Neural progenitor cell (in vitro differentiated cells): Measurements from ENCODE around the gene TBC1D1. TPM values are rescaled to one million over a fixed set of nuclear protein-coding genes. Genes with fewer than 3 reads are reported as not detected.

ENCODE experiments used
- DNase-seq: peaks from one replicate; pipeline ENCODE4 v3.0.0-alpha.2; 2016; ENCODE audit warnings: low spot score
- H2AFZ ChIP-seq: fragments of 200-600 bp; sonication (generic); replicated peaks from 2 replicates; pipeline ENCODE4 v1.6.1; 2016; ENCODE audit warnings: antibody characterized with exemption
- H3F3A ChIP-seq: fragments of 200-600 bp; sonication (generic); 2 replicates; pipeline ENCODE4 v1.6.1; 2016; ENCODE audit warnings: antibody characterized with exemption, low read depth
- H3K27ac ChIP-seq: fragments of 200-600 bp; sonication (generic); 2 replicates; pipeline ENCODE4 v1.5.1; 2016; ENCODE audit warnings: mild to moderate bottlenecking
- H3K27me3 ChIP-seq: fragments of 200-600 bp; sonication (generic); 2 replicates; pipeline ENCODE4 v1.6.1; 2016; ENCODE audit warnings: mild to moderate bottlenecking, moderate library complexity
- H3K36me3 ChIP-seq: fragments of 200-600 bp; sonication (generic); 2 replicates; pipeline ENCODE4 v1.5.1; 2016
- H3K4me1 ChIP-seq: fragments of 200-600 bp; sonication (generic); 2 replicates; pipeline ENCODE4 v1.6.1; 2016; ENCODE audit warnings: mixed run types
- H3K4me2 ChIP-seq: fragments of 200-600 bp; sonication (generic); 2 replicates; pipeline ENCODE4 v1.6.1; 2016
- H3K4me3 ChIP-seq: fragments of 200-600 bp; sonication (generic); 2 replicates; pipeline ENCODE4 v1.5.1; 2016
- H3K79me2 ChIP-seq: fragments of 200-600 bp; sonication (generic); 2 replicates; pipeline ENCODE4 v1.6.1; 2016; ENCODE audit warnings: low read depth
- H3K9ac ChIP-seq: fragments of 200-600 bp; sonication (generic); 2 replicates; pipeline ENCODE4 v1.6.1; 2016
- H3K9me3 ChIP-seq: fragments of 200-600 bp; sonication (generic); 2 replicates; pipeline ENCODE4 v1.5.1; 2016; ENCODE audit warnings: low read depth
- H4K20me1 ChIP-seq: fragments of 200-600 bp; sonication (generic); 2 replicates; pipeline ENCODE4 v1.6.1; 2016; ENCODE audit warnings: low read depth
- H3K27ac Mint-ChIP-seq: 3 replicates; pipeline ENCODE4 v1.8.0; 2021; ENCODE audit warnings: mixed read lengths
- H3K27me3 Mint-ChIP-seq: 2 replicates; pipeline ENCODE4 v1.8.0; 2022; ENCODE audit warnings: low read depth, mild to moderate bottlenecking, inconsistent platforms, moderate library complexity, mixed read lengths; ENCODE audit not compliant: insufficient read depth
- H3K36me3 Mint-ChIP-seq: 3 replicates; pipeline ENCODE4 v1.8.0; 2021; ENCODE audit warnings: mixed read lengths
- H3K4me1 Mint-ChIP-seq: 3 replicates; pipeline ENCODE4 v1.8.0; 2021; ENCODE audit warnings: mixed read lengths
- H3K4me3 Mint-ChIP-seq: 3 replicates; pipeline ENCODE4 v1.8.0; 2021; ENCODE audit warnings: mild to moderate bottlenecking, moderate library complexity, mixed read lengths
- H3K9me3 Mint-ChIP-seq: 3 replicates; pipeline ENCODE4 v1.8.0; 2020; ENCODE audit warnings: mixed read lengths
- EZH2 ChIP-seq: fragments of 200-600 bp; sonication (generic); IDR thresholded peaks from 2 replicates; pipeline ENCODE4 v1.6.1; 2017; ENCODE audit warnings: antibody characterized with exemption, mild to moderate bottlenecking, moderate library complexity
- EZH2phosphoT487 ChIP-seq: fragments of 200-600 bp; sonication (generic); IDR thresholded peaks from 2 replicates; pipeline ENCODE4 v1.6.1; 2017; ENCODE audit warnings: antibody characterized with exemption
- total RNA-seq: library from RNA; depleted of rRNA; stranded (reverse); fragments of >200 nt; gene quantifications from 2 replicates; pipeline ENCODE4 v1.2.3, GENCODE V29; 2015; ENCODE audit warnings: low replicate concordance
- TF ChIP-seq, protein P1 (sequence below): fragments of 200-600 bp; sonication (generic); IDR thresholded peaks from 2 replicates; pipeline ENCODE4 v1.5.1; 2017; ENCODE audit warnings: antibody characterized with exemption, mild to moderate bottlenecking

Gene TBC1D1
- total RNA-seq, 1 donor from 2014 or later = 208 TPM

DNA sequence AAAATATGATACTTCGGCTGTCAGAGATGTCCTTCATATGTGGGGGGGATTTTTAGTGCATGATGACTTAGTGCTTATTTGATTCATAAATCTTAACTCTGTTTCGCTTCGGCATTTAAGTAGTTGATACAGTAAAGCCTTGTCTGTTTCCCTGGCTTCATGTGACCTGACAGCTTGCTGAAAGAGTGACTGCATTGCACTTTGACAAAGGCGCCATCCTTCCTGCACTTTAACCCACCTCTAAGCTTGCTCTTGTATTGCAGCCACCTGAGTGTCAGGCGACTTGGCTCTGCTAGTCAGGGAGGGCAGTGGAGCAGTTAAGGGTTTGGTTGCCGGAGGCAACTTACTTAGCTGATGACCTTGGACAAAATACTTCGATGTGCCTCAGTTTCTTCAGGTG lies 134.8 kb downstream of the TBC1D1 start:
- peaks cover 22% of the 10 kb centered on the region for H3K4me1 Mint-ChIP-seq
- peaks cover 3% of the 10 kb centered on the region for H3K9me3 Mint-ChIP-seq
- H3K79me2 ChIP-seq = no peaks in the 10 kb centered on the region
- H3K27ac ChIP-seq = no peak overlapping the region
- TF ChIP-seq EZH2 (no peak), EZH2phosphoT487 (no peak)
- TF ChIP-seq, protein P1, sequence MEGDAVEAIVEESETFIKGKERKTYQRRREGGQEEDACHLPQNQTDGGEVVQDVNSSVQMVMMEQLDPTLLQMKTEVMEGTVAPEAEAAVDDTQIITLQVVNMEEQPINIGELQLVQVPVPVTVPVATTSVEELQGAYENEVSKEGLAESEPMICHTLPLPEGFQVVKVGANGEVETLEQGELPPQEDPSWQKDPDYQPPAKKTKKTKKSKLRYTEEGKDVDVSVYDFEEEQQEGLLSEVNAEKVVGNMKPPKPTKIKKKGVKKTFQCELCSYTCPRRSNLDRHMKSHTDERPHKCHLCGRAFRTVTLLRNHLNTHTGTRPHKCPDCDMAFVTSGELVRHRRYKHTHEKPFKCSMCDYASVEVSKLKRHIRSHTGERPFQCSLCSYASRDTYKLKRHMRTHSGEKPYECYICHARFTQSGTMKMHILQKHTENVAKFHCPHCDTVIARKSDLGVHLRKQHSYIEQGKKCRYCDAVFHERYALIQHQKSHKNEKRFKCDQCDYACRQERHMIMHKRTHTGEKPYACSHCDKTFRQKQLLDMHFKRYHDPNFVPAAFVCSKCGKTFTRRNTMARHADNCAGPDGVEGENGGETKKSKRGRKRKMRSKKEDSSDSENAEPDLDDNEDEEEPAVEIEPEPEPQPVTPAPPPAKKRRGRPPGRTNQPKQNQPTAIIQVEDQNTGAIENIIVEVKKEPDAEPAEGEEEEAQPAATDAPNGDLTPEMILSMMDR = no peak
- H3K9ac ChIP-seq = no peak overlapping the region
- H3F3A ChIP-seq = no peaks in the 10 kb centered on the region
- H3K9me3 ChIP-seq = no peaks in the 10 kb centered on the region
- no peaks in the 10 kb centered on the region for H3K4me1 ChIP-seq
- peaks cover 36% of the 10 kb centered on the region for H3K36me3 Mint-ChIP-seq
- DNase-seq = no peak
- H4K20me1 ChIP-seq = no peaks in the 10 kb centered on the region
- no peaks in the 10 kb centered on the region for H3K27me3 ChIP-seq
- H2AFZ ChIP-seq = no peak overlapping the region
- H3K4me3 ChIP-seq = no peak overlapping the region
- no peak overlapping the region for H3K4me2 ChIP-seq
- no peak overlapping the region for H3K27ac Mint-ChIP-seq
- peaks cover 6% of the 10 kb centered on the region for H3K36me3 ChIP-seq
- no peak overlapping the region for H3K4me3 Mint-ChIP-seq
- H3K27me3 Mint-ChIP-seq = peaks cover 2% of the 10 kb centered on the region

DNA sequence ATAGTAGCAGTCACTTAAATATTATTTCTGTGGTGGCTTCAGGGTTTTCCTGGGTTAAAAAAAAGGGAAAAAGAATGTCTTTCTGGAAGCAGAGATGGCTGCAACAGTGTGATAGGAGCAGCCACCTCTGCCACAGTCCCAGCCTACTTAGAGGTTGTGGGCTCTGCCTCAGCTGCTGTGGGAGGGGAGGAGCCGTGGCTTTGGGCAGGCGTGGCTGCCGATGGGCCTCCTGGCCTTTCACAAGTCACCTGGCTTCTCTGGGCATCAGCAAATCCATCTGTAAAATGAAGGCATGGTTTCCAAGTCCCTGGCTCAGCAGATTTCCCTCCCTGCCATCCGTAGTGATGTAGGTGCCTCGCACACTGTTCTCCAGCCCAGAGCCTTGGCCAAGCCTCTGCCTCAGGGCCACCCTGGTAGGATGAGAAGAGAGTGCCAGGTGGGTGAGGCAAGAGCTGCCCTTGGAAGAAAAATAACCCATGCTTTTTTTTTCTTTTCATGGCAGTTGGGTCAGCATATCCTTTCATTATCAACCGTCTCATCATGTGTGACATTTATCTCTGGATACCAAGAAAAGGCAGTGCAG lies 135.4 kb downstream of the TBC1D1 start:
- Mint-ChIP-seq H3K4me3 (no peak overlapping the region), H3K9me3 (no peaks in the 10 kb centered on the region), H3K36me3 (peaks cover 31% of the 10 kb centered on the region), H3K27me3 (peaks cover 2% of the 10 kb centered on the region), H3K27ac (no peak overlapping the region), H3K4me1 (peaks cover 22% of the 10 kb centered on the region)
- H3K9ac ChIP-seq = no peak overlapping the region
- no peak for TF ChIP-seq EZH2
- TF ChIP-seq, protein P1 = no peak
- TF ChIP-seq EZH2phosphoT487 = no peak
- H3K4me2 ChIP-seq = no peak overlapping the region
- no peaks in the 10 kb centered on the region for H3K4me1 ChIP-seq
- H3K27ac ChIP-seq = no peak overlapping the region
- no peaks in the 10 kb centered on the region for H3K79me2 ChIP-seq
- H3K27me3 ChIP-seq = no peaks in the 10 kb centered on the region
- H2AFZ ChIP-seq = no peak overlapping the region
- no peaks in the 10 kb centered on the region for H3F3A ChIP-seq
- no peaks in the 10 kb centered on the region for H3K9me3 ChIP-seq
- no peaks in the 10 kb centered on the region for H3K36me3 ChIP-seq
- no peak overlapping the region for H3K4me3 ChIP-seq
- no peaks in the 10 kb centered on the region for H4K20me1 ChIP-seq
- no peak for DNase-seq

DNA sequence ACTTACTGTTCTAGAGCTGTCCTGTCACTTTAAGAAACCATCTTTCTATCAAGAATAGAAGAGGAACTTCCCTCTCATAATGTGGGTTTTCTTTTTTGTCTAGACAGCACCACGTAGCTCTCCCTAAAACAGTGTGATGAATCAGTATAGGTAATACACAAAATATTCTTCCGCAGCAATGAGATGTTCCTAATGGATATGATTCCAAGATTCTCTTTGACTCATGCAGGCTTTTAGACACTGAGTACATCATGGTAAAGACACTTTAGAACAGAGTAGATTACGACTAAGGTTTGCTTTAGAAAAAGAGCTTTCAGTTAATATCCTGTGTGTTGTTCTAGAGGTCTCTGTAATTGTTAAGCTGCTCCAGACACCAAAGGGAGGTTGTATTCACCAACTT lies 139.1 kb downstream of the TBC1D1 start:
- no peaks in the 10 kb centered on the region for H3F3A ChIP-seq
- no peaks in the 10 kb centered on the region for H3K4me1 ChIP-seq
- no peak overlapping the region for H2AFZ ChIP-seq
- H4K20me1 ChIP-seq = no peaks in the 10 kb centered on the region
- Mint-ChIP-seq H3K4me3 (no peak overlapping the region), H3K4me1 (peaks cover 15% of the 10 kb centered on the region), H3K27me3 (no peaks in the 10 kb centered on the region), H3K9me3 (no peaks in the 10 kb centered on the region), H3K27ac (no peak overlapping the region), H3K36me3 (peaks cover 19% of the 10 kb centered on the region)
- no peak for DNase-seq
- H3K27me3 ChIP-seq = no peaks in the 10 kb centered on the region
- H3K36me3 ChIP-seq = no peaks in the 10 kb centered on the region
- H3K27ac ChIP-seq = no peak overlapping the region
- TF ChIP-seq, protein P1 = no peak
- no peak for TF ChIP-seq EZH2phosphoT487
- no peak for TF ChIP-seq EZH2
- no peaks in the 10 kb centered on the region for H3K9me3 ChIP-seq
- H3K79me2 ChIP-seq = no peaks in the 10 kb centered on the region
- no peak overlapping the region for H3K9ac ChIP-seq
- no peak overlapping the region for H3K4me3 ChIP-seq
- H3K4me2 ChIP-seq = no peak overlapping the region
